Astrocyte of the cerebellum (primary cell): ENCODE data around the gene TLR8.

Source experiments
- DNase-seq: peaks from one replicate; pipeline ENCODE4 v3.0.0-alpha.2; 2011; ENCODE audit warnings: low read depth
- H3K4me3 ChIP-seq: 2 replicates; pipeline ENCODE4 v1.5.1; 2011; ENCODE audit warnings: mild to moderate bottlenecking, low read depth, low read length, moderate library complexity
- CTCF ChIP-seq: IDR thresholded peaks from 2 replicates; pipeline ENCODE4 v1.5.1; 2012; ENCODE audit warnings: low read length, low read depth, moderate library complexity, mild to moderate bottlenecking; ENCODE audit errors: missing control alignments
- in situ Hi-C: cut with HindIII; loops from 2 replicates; pipeline ENCODE4 v1.10.0; 2017; ENCODE audit warnings: low sequenced_read_pairs

Gene TLR8

GRCh38 chrX:12965131-12965940 is 58.9 kb downstream of the TLR8 start:
- DNase-seq: no peak
- no peak for TF ChIP-seq CTCF
- in situ Hi-C loops: no loop called here
- no peak overlapping the region for H3K4me3 ChIP-seq

GRCh38 chrX:12966151-12966550 is 59.7 kb downstream of the TLR8 start:
- H3K4me3 ChIP-seq: no peak overlapping the region
- TF ChIP-seq CTCF: no peak
- in situ Hi-C loops: no loop called here
- DNase-seq: no peak

GRCh38 chrX:12967711-12968465 is 61.5 kb downstream of the TLR8 start:
- no peak for DNase-seq
- H3K4me3 ChIP-seq: no peak overlapping the region
- no peak for TF ChIP-seq CTCF
- in situ Hi-C loops: no loop called here

GRCh38 chrX:12970691-12971202 is 64.3 kb downstream of the TLR8 start:
- no peak for DNase-seq
- in situ Hi-C loops: no loop called here
- H3K4me3 ChIP-seq: no peak overlapping the region
- TF ChIP-seq CTCF: peak; percentile 60

GRCh38 chrX:12971282-12972003 is 65.0 kb downstream of the TLR8 start:
- H3K4me3 ChIP-seq: no peak overlapping the region
- no peak for TF ChIP-seq CTCF
- in situ Hi-C loops: no loop called here
- no peak for DNase-seq

- in situ Hi-C loops: no loop called here
- no peak overlapping the region for H3K4me3 ChIP-seq
These were observed 65.8 kb downstream of the TLR8 start for GRCh38 chrX:12972243-12972642.

More at GRCh38 chrX:12972243-12972642, 65.8 kb downstream of the TLR8 start:
- no peak for TF ChIP-seq CTCF
- DNase-seq: no peak
